Kidney (tissue), 14 donors: ENCODE measurements around the gene ACOT13. TPM values are rescaled to one million over a fixed set of nuclear protein-coding genes. Genes with fewer than 3 reads are reported as not detected.

ENCODE experiments used
- DNase-seq, 5 donors: peaks; one replicate each; pipeline ENCODE4 v3.0.0-alpha.2; 2013 to 2020
- FAIRE-seq: peaks from 2 replicates; lab custom pipeline; 2012; peaks lifted over from hg19 to GRCh38; lab: Jason Lieb, UNC
- H3K27ac ChIP-seq, 2 donors: one replicate each; pipeline ENCODE4 v1.7.0; 2013; ENCODE audit warnings: low read depth in 2 of 2, low read length in 2 of 2, inconsistent platforms in 1 of 2
- H3K27me3 ChIP-seq: one replicate; pipeline ENCODE4 v1.7.1; 2013; ENCODE audit warnings: low read length, inconsistent platforms; ENCODE audit not compliant: control insufficient read depth, insufficient read depth
- H3K36me3 ChIP-seq, 3 donors: one replicate each; pipeline versions ENCODE4 v1.7.0 to v1.7.1; 2013; ENCODE audit warnings: low read length in 3 of 3, control low read depth in 1 of 3, inconsistent platforms in 1 of 3; ENCODE audit not compliant: insufficient read depth in 3 of 3, control insufficient read depth in 2 of 3
- H3K4me1 ChIP-seq, 3 donors: one replicate each; pipeline versions ENCODE4 v1.7.0 to v1.7.1; 2013; ENCODE audit warnings: low read length in 3 of 3, inconsistent platforms in 1 of 3, low read depth in 1 of 3; ENCODE audit not compliant: control insufficient read depth in 2 of 3, insufficient read depth in 2 of 3
- H3K4me3 ChIP-seq, 3 donors: one replicate each; pipeline versions ENCODE4 v1.7.0 to v1.8.1; 2013; ENCODE audit warnings: low read length in 3 of 3, control low read depth in 1 of 3, inconsistent platforms in 1 of 3
- H3K9ac ChIP-seq, 3 donors: one replicate each; pipeline versions ENCODE4 v1.7.0 to v1.7.1; 2013; ENCODE audit warnings: low read length in 3 of 3, control low read depth in 1 of 3, inconsistent platforms in 1 of 3
- H3K9me3 ChIP-seq, 3 donors: one replicate each; pipeline versions ENCODE4 v1.7.0 to v1.7.1; 2013; ENCODE audit warnings: low read length in 3 of 3, control low read depth in 1 of 3, inconsistent platforms in 1 of 3; ENCODE audit not compliant: control insufficient read depth in 2 of 3, insufficient read depth in 1 of 3
- CTCF ChIP-seq: IDR thresholded peaks from 3 replicates; pipeline ENCODE4 v1.5.1; 2012; ENCODE audit warnings: mild to moderate bottlenecking, moderate library complexity, borderline replicate concordance; ENCODE audit not compliant: insufficient read depth; ENCODE audit errors: extremely low read depth
- intact Hi-C: fragments of 100-400 bp; cut with DNase I; formaldehyde crosslinking; loops from one replicate; pipeline ENCODE4 v1.11.1; 2022
- polyA plus RNA-seq: library from polyadenylated mRNA; stranded (reverse); fragments of 350-450 nt; fragmentation: Illumina TruSeq; extraction: RNeasy Lipid Tissue Mini Kit (QIAGEN cat#74804); gene quantifications from one replicate; pipeline ENCODE4 v1.2.3, GENCODE V29; 2014; ENCODE audit warnings: low read depth, low replicate concordance; ENCODE audit not compliant: insufficient read depth
- total RNA-seq: library from RNA; stranded (reverse); fragmentation: NEBNext Ultra II Directional; extraction: Animal tissue kit (Norgen Biotek cat#: 25700); gene quantifications from one replicate; pipeline ENCODE4 v1.2.1, GENCODE V29; 2021
- donor health status: control.
- donor health status: control.
- donor health status: control.
- donor health status: control.
- donor health status: control.
- donor health status: DM: yes; HTN: yes; CAD: no.
- donor health status: Normal renal cell carcinoma (clear cell type).

ACOT13 gene
- total and polyA plus RNA-seq, 2 donors from 2014 or later, result 15.3 to 109 TPM

DNA sequence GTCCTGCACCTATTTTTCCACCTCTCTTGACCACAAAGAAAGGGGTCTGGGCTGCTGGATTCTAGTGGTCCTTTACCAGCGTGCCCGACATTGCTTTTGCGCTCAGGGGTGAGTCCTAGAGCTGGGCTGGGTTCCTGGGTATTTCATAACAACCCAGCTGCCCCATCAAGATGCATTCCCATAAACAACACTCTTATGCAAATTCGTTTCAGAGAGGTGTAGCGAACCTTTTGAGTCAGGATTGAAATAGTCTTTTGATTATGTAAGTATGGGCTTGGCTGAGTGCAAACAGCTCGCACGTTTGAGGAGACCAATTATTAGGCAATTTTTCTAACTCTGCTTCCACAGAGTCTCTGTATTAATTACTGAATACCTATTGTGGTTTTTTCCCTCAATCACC is 13.7 kb downstream of the ACOT13 start:
- intact Hi-C loops, result no loop called here
- H3K27ac ChIP-seq, result no peak overlapping the region
- no peak for FAIRE-seq

DNA sequence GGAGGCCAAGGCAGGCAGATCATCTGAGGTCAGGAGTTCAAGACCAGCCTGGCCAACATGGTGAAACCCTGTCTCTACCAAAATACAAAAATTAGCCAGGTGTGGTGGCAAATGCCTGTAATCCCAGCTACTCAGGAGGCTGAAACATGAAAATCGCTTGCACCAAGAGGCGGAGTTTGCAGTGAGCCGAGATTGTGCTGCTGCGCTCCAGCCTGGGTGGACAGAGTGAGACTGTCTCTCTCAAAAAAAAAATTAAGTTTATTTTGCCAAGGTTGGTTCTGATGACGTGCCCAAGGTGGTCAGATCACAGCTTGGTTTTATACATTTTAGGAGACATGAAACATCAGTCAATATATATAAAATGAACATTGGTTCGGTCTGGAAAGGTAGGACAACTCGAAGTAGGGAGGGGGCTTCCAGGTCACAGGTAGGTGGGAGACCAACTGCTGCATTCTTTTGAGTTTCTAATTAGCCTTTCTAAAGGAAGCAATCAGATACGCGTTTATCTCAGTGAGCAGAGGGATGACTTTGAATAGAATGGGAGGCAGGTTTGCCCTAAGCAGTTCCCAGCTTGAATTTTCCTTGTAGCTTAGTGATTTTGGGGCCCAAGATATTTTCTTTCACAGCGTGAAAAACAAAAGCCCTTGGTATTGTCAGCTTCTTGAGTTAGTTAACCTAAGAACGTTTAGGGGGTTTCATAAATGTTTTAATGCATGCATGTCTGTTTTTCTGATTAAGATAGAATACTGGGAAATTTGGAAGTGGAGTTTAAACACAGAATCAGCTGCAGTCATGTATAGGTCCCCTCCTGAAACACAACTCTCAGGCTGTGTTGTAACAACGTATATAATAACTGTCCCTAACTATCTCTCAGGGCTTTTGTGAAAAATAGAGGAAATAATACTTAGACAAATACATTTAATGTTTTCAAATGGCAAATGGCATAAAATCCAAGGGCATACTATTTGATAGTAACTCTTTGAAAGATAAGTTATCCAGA is 16.7 kb downstream of the ACOT13 start:
- Histone ChIP-seq H3K4me3 (no peak overlapping the region), H3K9ac (no peak overlapping the region), H3K27ac (no peak overlapping the region), H3K36me3 (no peaks in the 10 kb centered on the region), H3K27me3 (no peaks in the 10 kb centered on the region), H3K4me1 (no peaks in the 10 kb centered on the region), H3K9me3 (no peaks in the 10 kb centered on the region)
- intact Hi-C loops, result no loop called here
- FAIRE-seq (no peak), DNase-seq (no peak)
- TF ChIP-seq CTCF, result no peak

More for the DNA sequence above, 13.7 kb downstream of the ACOT13 start:
- no peak for DNase-seq
- no peak overlapping the region for H3K9ac ChIP-seq
- TF ChIP-seq CTCF, result no peak
- H3K27me3 ChIP-seq, result no peaks in the 10 kb centered on the region
- no peaks in the 10 kb centered on the region for H3K9me3 ChIP-seq
- H3K36me3 ChIP-seq, result no peaks in the 10 kb centered on the region
- H3K4me3 ChIP-seq, result no peak overlapping the region
- no peaks in the 10 kb centered on the region for H3K4me1 ChIP-seq

- FAIRE-seq (no peak), DNase-seq (no peak)
- H3K27ac ChIP-seq, result no peak overlapping the region
- intact Hi-C loops, result no loop called here
- no peak overlapping the region for H3K4me3 ChIP-seq
- no peaks in the 10 kb centered on the region for H3K4me1 ChIP-seq
- no peak overlapping the region for H3K9ac ChIP-seq
- no peaks in the 10 kb centered on the region for H3K27me3 ChIP-seq
- no peak for TF ChIP-seq CTCF
- H3K36me3 ChIP-seq, result no peaks in the 10 kb centered on the region
- no peaks in the 10 kb centered on the region for H3K9me3 ChIP-seq
These were observed 19.5 kb downstream of the ACOT13 start for GRCh38 chr6:24686408-24686807.
